Hepatocyte (in vitro differentiated cells): ENCODE measurements around the gene DBF4B.

ENCODE experiments used
- EZH2phosphoT487 ChIP-seq: fragments of 200-600 bp; sonication (generic); IDR thresholded peaks from one replicate; pipeline ENCODE4 v1.6.1; 2018; ENCODE audit warnings: antibody characterized with exemption, mild to moderate bottlenecking, low read depth, moderate library complexity; ENCODE audit not compliant: unreplicated experiment, severe bottlenecking
- TF ChIP-seq, protein P1 (sequence below): fragments of 200-600 bp; sonication (generic); IDR thresholded peaks from 2 replicates; pipeline ENCODE4 v1.5.1; 2016; ENCODE audit warnings: antibody characterized with exemption, mild to moderate bottlenecking; ENCODE audit not compliant: poor library complexity

DNA sequence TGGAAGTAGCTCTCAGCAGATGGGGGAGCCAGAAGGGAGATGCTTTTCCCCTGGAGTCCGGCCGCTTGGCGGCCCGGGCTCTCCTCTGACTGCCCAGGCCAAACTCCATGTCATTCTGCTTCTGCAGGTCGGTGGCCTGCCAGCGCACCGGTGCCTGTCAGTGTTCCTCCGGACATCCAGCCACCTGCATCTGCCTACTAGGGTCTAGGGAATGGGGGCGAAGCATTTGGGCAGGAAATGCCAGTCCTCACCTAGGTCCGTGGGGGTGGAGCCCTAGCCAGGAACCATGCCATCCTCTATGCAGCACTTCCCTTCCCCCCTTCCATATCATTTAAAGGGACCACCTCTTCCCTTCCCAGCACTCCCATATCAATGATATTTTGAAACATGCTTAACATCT is 87.5 kb downstream of the DBF4B start:
- TF ChIP-seq EZH2phosphoT487: no peak
- TF ChIP-seq, protein P1, sequence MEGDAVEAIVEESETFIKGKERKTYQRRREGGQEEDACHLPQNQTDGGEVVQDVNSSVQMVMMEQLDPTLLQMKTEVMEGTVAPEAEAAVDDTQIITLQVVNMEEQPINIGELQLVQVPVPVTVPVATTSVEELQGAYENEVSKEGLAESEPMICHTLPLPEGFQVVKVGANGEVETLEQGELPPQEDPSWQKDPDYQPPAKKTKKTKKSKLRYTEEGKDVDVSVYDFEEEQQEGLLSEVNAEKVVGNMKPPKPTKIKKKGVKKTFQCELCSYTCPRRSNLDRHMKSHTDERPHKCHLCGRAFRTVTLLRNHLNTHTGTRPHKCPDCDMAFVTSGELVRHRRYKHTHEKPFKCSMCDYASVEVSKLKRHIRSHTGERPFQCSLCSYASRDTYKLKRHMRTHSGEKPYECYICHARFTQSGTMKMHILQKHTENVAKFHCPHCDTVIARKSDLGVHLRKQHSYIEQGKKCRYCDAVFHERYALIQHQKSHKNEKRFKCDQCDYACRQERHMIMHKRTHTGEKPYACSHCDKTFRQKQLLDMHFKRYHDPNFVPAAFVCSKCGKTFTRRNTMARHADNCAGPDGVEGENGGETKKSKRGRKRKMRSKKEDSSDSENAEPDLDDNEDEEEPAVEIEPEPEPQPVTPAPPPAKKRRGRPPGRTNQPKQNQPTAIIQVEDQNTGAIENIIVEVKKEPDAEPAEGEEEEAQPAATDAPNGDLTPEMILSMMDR: no peak
